Keratinocyte (primary cell): ENCODE data around the gene DNAH17. TPM values are rescaled to one million over a fixed set of nuclear protein-coding genes. Genes with fewer than 3 reads are reported as not detected.

Experiments used
- DNase-seq: peaks from one replicate; pipeline ENCODE4 v3.0.0-alpha.2; 2011; ENCODE audit warnings: low read depth, missing footprints, low spot score
- FAIRE-seq: peaks from 2 replicates; lab custom pipeline; 2011; peaks lifted over from hg19 to GRCh38; lab: Jason Lieb, UNC
- H2AFZ ChIP-seq: 2 replicates; pipeline ENCODE4 v1.6.0; 2012; ENCODE audit warnings: low read length, control low read depth, inconsistent platforms; ENCODE audit not compliant: control insufficient read depth
- H3K27ac ChIP-seq: 2 replicates; pipeline ENCODE4 v1.5.1; 2011; ENCODE audit warnings: low read length; ENCODE audit not compliant: control insufficient read depth, insufficient read depth
- H3K27me3 ChIP-seq: 3 replicates; pipeline ENCODE4 v1.6.0; 2011; ENCODE audit warnings: low read length; ENCODE audit not compliant: control insufficient read depth, insufficient read depth; ENCODE audit errors: extremely low read depth
- H3K36me3 ChIP-seq, 2 experiments: 2 replicates in 1 of 2; 3 replicates in 1 of 2; pipeline ENCODE4 v1.5.1; 2011; ENCODE audit warnings: low read length in 2 of 2, mild to moderate bottlenecking in 1 of 2; ENCODE audit not compliant: control insufficient read depth in 2 of 2, insufficient read depth in 2 of 2; ENCODE audit errors: extremely low read depth in 1 of 2
- H3K4me1 ChIP-seq: 3 replicates; pipeline ENCODE4 v1.5.1; 2011; ENCODE audit warnings: low read length; ENCODE audit not compliant: control insufficient read depth, insufficient read depth; ENCODE audit errors: extremely low read depth
- H3K4me2 ChIP-seq: 3 replicates; pipeline ENCODE4 v1.6.0; 2011; ENCODE audit warnings: low read depth, low read length; ENCODE audit not compliant: control insufficient read depth, insufficient read depth; ENCODE audit errors: extremely low read depth
- H3K4me3 ChIP-seq, 3 experiments: fragments of 200-600 bp in 1 of 3; sonication (generic) in 1 of 3; 2 replicates in 2 of 3; 3 replicates in 1 of 3; pipeline ENCODE4 v1.5.1; 2011 to 2016; ENCODE audit warnings: low read length in 3 of 3, mild to moderate bottlenecking in 3 of 3, control low read depth in 2 of 3, inconsistent platforms in 1 of 3, low read depth in 1 of 3, mixed read lengths in 1 of 3, mixed run types in 1 of 3, moderate library complexity in 1 of 3; ENCODE audit not compliant: control insufficient read depth in 2 of 3, insufficient read depth in 2 of 3; ENCODE audit errors: extremely low read depth in 1 of 3
- H3K79me2 ChIP-seq: 2 replicates; pipeline ENCODE4 v1.6.0; 2012; ENCODE audit warnings: low read length; ENCODE audit not compliant: control insufficient read depth, insufficient read depth
- H3K9ac ChIP-seq: 3 replicates; pipeline ENCODE4 v1.6.0; 2011; ENCODE audit warnings: low read length; ENCODE audit not compliant: control insufficient read depth, insufficient read depth; ENCODE audit errors: extremely low read depth
- H3K9me1 ChIP-seq: 3 replicates; pipeline ENCODE4 v1.6.0; 2011; ENCODE audit warnings: low read length; ENCODE audit not compliant: control insufficient read depth, insufficient read depth; ENCODE audit errors: extremely low read depth
- H3K9me3 ChIP-seq: 2 replicates; pipeline ENCODE4 v1.5.1; 2012; ENCODE audit warnings: low read depth, low read length; ENCODE audit not compliant: control insufficient read depth
- H4K20me1 ChIP-seq: 3 replicates; pipeline ENCODE4 v1.6.0; 2011; ENCODE audit warnings: low read length; ENCODE audit not compliant: control insufficient read depth, insufficient read depth; ENCODE audit errors: extremely low read depth
- EZH2 ChIP-seq: IDR thresholded peaks from one replicate; pipeline ENCODE4 v1.6.1; 2012; ENCODE audit warnings: inconsistent platforms, mild to moderate bottlenecking, low read length, moderate library complexity
- dilution Hi-C: fragments of 300-500 bp; cut with MboI; formaldehyde crosslinking; loops from one replicate; pipeline ENCODE4 v1.7.0; 2020; ENCODE audit warnings: low sequenced_read_pairs; ENCODE audit not compliant: extremely low pct_ligation_motif_present
- polyA plus RNA-seq, 5 experiments: library from polyadenylated mRNA; depleted of rRNA in 3 of 5; stranded (reverse) in 3 of 5; stranded (forward) in 1 of 5; unstranded in 1 of 5; fragments of >200 nt; gene quantifications; 1 replicate in 1 of 5; 2 replicates in 3 of 5; 3 replicates in 1 of 5; pipeline versions ENCODE4 v1.2.1 to v1.2.3, GENCODE V29; 2011 to 2012; ENCODE audit warnings: missing spikeins in 2 of 5, low read depth in 1 of 5, low replicate concordance in 1 of 5
- TF ChIP-seq, protein P1 (sequence below), 3 experiments: IDR thresholded peaks in 1 of 3; conservative IDR thresholded peaks in 1 of 3; optimal IDR thresholded peaks in 1 of 3; 2 replicates in 2 of 3; 3 replicates in 1 of 3; pipeline versions ENCODE3 to v1.5.1; 2011; ENCODE audit warnings: low read length in 3 of 3, mild to moderate bottlenecking in 3 of 3, moderate library complexity in 2 of 3, control low read depth in 1 of 3, inconsistent platforms in 1 of 3; ENCODE audit not compliant: insufficient read depth in 2 of 3; ENCODE audit errors: extremely low read depth in 1 of 3

Gene DNAH17
- polyA plus RNA-seq, 1 donor (not counting 4 experiments of a cell fraction or from before 2014, with no cell fraction given) = 0.16 TPM

DNA sequence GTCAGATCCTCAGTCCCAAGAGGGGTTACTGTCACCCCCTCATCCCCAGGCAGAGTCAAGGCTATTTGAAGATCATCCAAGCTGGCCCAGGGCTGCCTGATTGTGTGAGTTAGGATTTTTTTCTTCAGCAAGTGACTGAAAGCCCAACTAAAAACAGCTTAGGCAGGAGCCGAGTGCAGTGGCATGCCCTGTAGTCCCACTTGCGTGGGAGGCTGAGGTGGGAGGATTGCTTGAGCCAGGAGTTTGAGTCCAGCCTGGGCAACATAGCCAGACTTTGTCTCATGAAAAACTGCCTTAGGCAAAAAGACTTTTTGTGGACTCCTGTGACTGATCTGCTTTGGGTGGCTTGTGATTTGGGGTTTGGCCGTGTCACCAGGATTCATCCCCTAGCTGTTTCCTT is 178.8 kb downstream of the DNAH17 start:
- peaks cover 13% of the 10 kb centered on the region for H4K20me1 ChIP-seq
- TF ChIP-seq, protein P1, sequence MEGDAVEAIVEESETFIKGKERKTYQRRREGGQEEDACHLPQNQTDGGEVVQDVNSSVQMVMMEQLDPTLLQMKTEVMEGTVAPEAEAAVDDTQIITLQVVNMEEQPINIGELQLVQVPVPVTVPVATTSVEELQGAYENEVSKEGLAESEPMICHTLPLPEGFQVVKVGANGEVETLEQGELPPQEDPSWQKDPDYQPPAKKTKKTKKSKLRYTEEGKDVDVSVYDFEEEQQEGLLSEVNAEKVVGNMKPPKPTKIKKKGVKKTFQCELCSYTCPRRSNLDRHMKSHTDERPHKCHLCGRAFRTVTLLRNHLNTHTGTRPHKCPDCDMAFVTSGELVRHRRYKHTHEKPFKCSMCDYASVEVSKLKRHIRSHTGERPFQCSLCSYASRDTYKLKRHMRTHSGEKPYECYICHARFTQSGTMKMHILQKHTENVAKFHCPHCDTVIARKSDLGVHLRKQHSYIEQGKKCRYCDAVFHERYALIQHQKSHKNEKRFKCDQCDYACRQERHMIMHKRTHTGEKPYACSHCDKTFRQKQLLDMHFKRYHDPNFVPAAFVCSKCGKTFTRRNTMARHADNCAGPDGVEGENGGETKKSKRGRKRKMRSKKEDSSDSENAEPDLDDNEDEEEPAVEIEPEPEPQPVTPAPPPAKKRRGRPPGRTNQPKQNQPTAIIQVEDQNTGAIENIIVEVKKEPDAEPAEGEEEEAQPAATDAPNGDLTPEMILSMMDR (optimal IDR thresholded peaks at IDR 0.05 in 1 of 3, IDR thresholded peaks at IDR 0.05 in 1 of 3, conservative IDR thresholded peaks at IDR 0.05 in 1 of 3; ENCODE audit: extremely low read depth in 1 of 3, insufficient read depth in 2 of 3, low read length in 3 of 3) = no peak
- no peak for TF ChIP-seq EZH2
- H3K9ac ChIP-seq = no peak overlapping the region
- dilution Hi-C loops = no loop called here
- no peaks in the 10 kb centered on the region for H3K9me3 ChIP-seq
- peaks cover 18% of the 10 kb centered on the region for H3K4me1 ChIP-seq
- H3K4me3 ChIP-seq = no peak overlapping the region
- no peak overlapping the region for H3K4me2 ChIP-seq
- H3K79me2 ChIP-seq = peaks cover 31% of the 10 kb centered on the region
- no peaks in the 10 kb centered on the region for H3K9me1 ChIP-seq
- H3K27ac ChIP-seq = no peak overlapping the region
- no peak overlapping the region for H2AFZ ChIP-seq
- H3K27me3 ChIP-seq = no peaks in the 10 kb centered on the region
- FAIRE-seq (no peak), DNase-seq (no peak)
- peaks cover 44 to 67% of the 10 kb centered on the region in 2 experiments for H3K36me3 ChIP-seq

DNA sequence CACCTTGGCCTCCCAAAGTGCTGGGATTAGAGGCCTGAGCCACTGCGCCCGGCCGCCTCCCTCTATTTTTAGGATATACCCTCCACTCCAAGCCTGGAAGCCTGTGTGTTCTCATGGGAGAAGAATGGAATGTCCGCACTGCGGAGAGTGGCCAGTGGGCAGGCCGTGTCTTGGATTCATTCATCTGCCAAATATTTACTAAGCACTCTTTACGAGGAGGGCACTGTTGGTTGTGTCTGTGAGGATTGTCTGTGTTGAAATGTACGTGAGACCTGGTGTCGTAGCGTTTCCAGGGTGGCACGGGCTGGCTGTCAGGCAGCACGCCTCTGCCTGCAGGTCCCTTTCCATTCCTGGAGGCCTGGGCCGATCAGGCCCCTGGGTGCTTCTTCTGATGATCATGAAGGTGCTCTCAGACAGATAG is 179.5 kb downstream of the DNAH17 start:
- Histone ChIP-seq H3K36me3 (peaks cover 40 to 67% of the 10 kb centered on the region in 2 experiments), H3K27ac (no peak overlapping the region), H3K9me1 (no peaks in the 10 kb centered on the region), H4K20me1 (peaks cover 13% of the 10 kb centered on the region), H3K27me3 (no peaks in the 10 kb centered on the region), H2AFZ (no peak overlapping the region), H3K4me2 (no peak overlapping the region), H3K4me3 (no peak overlapping the region), H3K9me3 (no peaks in the 10 kb centered on the region), H3K9ac (no peak overlapping the region), H3K79me2 (peaks cover 36% of the 10 kb centered on the region), H3K4me1 (peaks cover 18% of the 10 kb centered on the region)
- dilution Hi-C loops = no loop called here
- TF ChIP-seq, protein P1 (optimal IDR thresholded peaks at IDR 0.05 in 1 of 3, IDR thresholded peaks at IDR 0.05 in 1 of 3, conservative IDR thresholded peaks at IDR 0.05 in 1 of 3; ENCODE audit: extremely low read depth in 1 of 3, insufficient read depth in 2 of 3, low read length in 3 of 3) = no peak
- no peak for TF ChIP-seq EZH2
- no peak for DNase-seq
- no peak for FAIRE-seq
